AG09309 (cell line): ENCODE results near the gene ZNF98.

Experiments used
- DNase-seq: peaks from one replicate; pipeline ENCODE4 v3.0.0-alpha.2; 2010; ENCODE audit warnings: low read depth
- H3K4me3 ChIP-seq: 2 replicates; pipeline ENCODE4 v1.5.1; 2011; ENCODE audit warnings: mild to moderate bottlenecking, low read depth, low read length, moderate library complexity; ENCODE audit not compliant: control insufficient read depth
- CTCF ChIP-seq: IDR thresholded peaks from 2 replicates; pipeline ENCODE4 v1.5.1; 2011; ENCODE audit warnings: mild to moderate bottlenecking, low read depth, low read length, inconsistent platforms; ENCODE audit not compliant: insufficient read depth, control insufficient read depth; ENCODE audit errors: missing control alignments

The ZNF98 gene

GRCh38 chr19:22354665-22355064, 67.5 kb downstream of the ZNF98 start:
- TF ChIP-seq CTCF: no peak
- no peak overlapping the region for H3K4me3 ChIP-seq
- no peak for DNase-seq
